SU-DHL-6 (cell line): ENCODE data around the gene SMARCD3.

Experiments
- CTCF ChIP-seq: fragments of 200-600 bp; sonication (generic); IDR thresholded peaks from one replicate; pipeline ENCODE4 v1.5.1; 2017; ENCODE audit warnings: antibody characterized with exemption, mild to moderate bottlenecking, low read length, moderate library complexity; ENCODE audit not compliant: insufficient read depth, poor library complexity, severe bottlenecking
- EZH2phosphoT487 ChIP-seq: fragments of 200-600 bp; sonication (generic), shearing (Covaris generic); conservative IDR thresholded peaks from 2 replicates; pipeline ENCODE4 v1.6.1; 2018; ENCODE audit warnings: mild to moderate bottlenecking, antibody characterized with exemption, low read length, moderate library complexity, mixed read lengths

GRCh38 chr7:151226875-151227782 is 21.4 kb downstream of the SMARCD3 start, which contains the start of gene ABCF2:
- TF ChIP-seq CTCF (no peak), EZH2phosphoT487 (no peak)
